CD4-positive, alpha-beta T cell treated with Interleukin-1 beta for 1 hour (primary cell): ENCODE results near the gene JOSD2.
"Not testable (repeated sequence)": the region's sequence is repeated elsewhere in the genome, so short reads cannot be mapped to it uniquely, and the experiment has no call there.

Experiments
- DNase-seq, 2 donors: peaks; one replicate each; pipeline ENCODE4 v3.0.0-alpha.2; 2020 to 2022

Gene JOSD2

GRCh38 chr19:50475101-50475568 is 35.9 kb downstream of the JOSD2 start:
- no peak for DNase-seq

GRCh38 chr19:50473336-50473735 is 37.7 kb downstream of the JOSD2 start:
- DNase-seq, result not testable (repeated sequence)

- DNase-seq, result no peak
Measured at GRCh38 chr19:50468818-50469217, 42.2 kb downstream of the JOSD2 start.

GRCh38 chr19:50467566-50467965 is 43.4 kb downstream of the JOSD2 start:
- DNase-seq, result no peak

- no peak for DNase-seq
Measured at GRCh38 chr19:50466706-50467039, 44.3 kb downstream of the JOSD2 start.

GRCh38 chr19:50465986-50466705 is 44.8 kb downstream of the JOSD2 start:
- no peak for DNase-seq

GRCh38 chr19:50465000-50465399 is 46.0 kb downstream of the JOSD2 start:
- DNase-seq, result no peak

- no peak for DNase-seq
Measured at GRCh38 chr19:50464348-50464747, 46.6 kb downstream of the JOSD2 start.

GRCh38 chr19:50462970-50463369 is 48.0 kb downstream of the JOSD2 start:
- no peak for DNase-seq

GRCh38 chr19:50461066-50461875 is 49.7 kb downstream of the JOSD2 start:
- DNase-seq, result peak; percentile 72 to 73

GRCh38 chr19:50460161-50460765 is 50.7 kb downstream of the JOSD2 start:
- peak in 1 of 2 donors; percentile 54 for DNase-seq

GRCh38 chr19:50459638-50460037 is 51.4 kb downstream of the JOSD2 start:
- DNase-seq, result no peak

GRCh38 chr19:50459067-50459456 is 51.9 kb downstream of the JOSD2 start:
- DNase-seq, result no peak

- no peak for DNase-seq
Measured at GRCh38 chr19:50458396-50459066, 52.5 kb downstream of the JOSD2 start.

- no peak for DNase-seq
Measured at GRCh38 chr19:50457300-50457699, 53.7 kb downstream of the JOSD2 start.
